Smooth muscle cell of the coronary artery (primary cell): Measurements from ENCODE around the gene PSMD4. TPM values are rescaled to one million over a fixed set of nuclear protein-coding genes. Genes with fewer than 3 reads are reported as not detected.

ENCODE experiments used
- total RNA-seq: library from RNA; depleted of rRNA; stranded (reverse); fragments of >200 nt; gene quantifications from 2 replicates; pipeline ENCODE4 v1.2.3, GENCODE V29; 2014; ENCODE audit warnings: low replicate concordance

The PSMD4 gene
- 293 and 430 TPM in 2 replicates for total RNA-seq

GRCh38 chr1:151254217-151255213 is at the start of gene PSMD4:
Gene PSMD4 (plus strand): TSS chr1:151254734. CDS start chr1:151254783, 49 bp downstream.

DNA sequence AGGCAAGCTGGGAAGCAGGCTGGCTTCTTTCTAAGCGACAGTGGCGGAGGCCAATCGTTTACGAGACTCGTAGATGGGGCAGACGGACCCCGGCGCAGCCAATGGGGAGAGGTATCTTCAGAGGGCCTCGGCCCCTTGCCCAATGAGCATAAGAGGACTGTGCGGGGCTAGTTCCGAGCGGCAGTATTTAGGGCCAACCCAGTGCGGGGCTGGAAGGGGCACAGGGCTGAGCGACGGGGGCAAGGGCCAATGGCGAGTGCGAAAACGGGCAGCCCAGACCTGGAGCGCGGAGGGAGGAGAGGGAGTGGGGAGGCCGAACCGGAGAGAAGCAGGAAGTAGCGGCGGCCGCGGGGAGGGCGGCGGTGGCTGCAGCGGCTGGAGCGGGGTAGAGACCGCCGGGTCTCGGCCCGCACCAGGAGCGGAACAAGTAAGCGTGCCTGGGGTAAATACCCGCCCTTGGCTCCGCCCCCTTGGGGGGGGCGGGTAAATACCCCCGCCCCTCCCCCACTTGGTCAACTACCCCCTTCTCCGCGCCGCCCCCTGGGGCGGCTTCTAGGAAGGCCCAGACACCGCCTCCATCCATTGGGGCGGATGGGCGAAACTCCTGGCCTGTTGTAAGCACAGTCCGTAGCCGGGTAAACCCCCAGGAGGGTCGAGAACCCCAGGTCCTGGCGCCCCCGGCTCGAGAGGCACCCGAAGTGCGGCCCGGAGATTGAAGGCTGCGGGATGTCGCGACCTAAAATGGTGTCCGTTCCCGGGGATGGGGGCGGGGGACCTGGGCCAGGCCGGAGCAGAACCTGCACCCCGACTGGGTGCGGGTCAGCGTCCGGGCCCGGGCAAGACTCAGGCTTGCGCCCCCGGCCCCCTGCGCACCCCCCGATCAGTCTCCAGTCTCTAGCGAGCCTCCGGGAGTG is 27.7 kb downstream of the PSMD4 start, which contains the start of gene ZNF687:
Gene ZNF687 (plus strand): TSS at position 331 of the 914 bp plus-strand sequence. CDS start 3,993 bp downstream, outside the sequence.

Other genes with a start within 250 kb of the PSMD4 start
- 7.1 and 11.0 TPM in 2 replicates for gene MINDY1, start 247.8 kb upstream of the PSMD4 start, total RNA-seq
- gene PRUNE1, start 246.3 kb upstream of the PSMD4 start, total RNA-seq = 5.1 and 8.3 TPM in 2 replicates
- 0.08 and 0.70 TPM in 2 replicates for gene BNIPL, start 218.1 kb upstream of the PSMD4 start, total RNA-seq
- gene C1orf56, start 207.0 kb upstream of the PSMD4 start, total RNA-seq = 0.47 and 0.98 TPM in 2 replicates
- gene CDC42SE1, start 195.1 kb upstream of the PSMD4 start, total RNA-seq = 24.2 and 48.7 TPM in 2 replicates
- 0.59 and 7.9 TPM in 2 replicates for gene MLLT11, start 194.3 kb upstream of the PSMD4 start, total RNA-seq
- 7.6 and 30.4 TPM in 2 replicates for gene GABPB2, start 184.0 kb upstream of the PSMD4 start, total RNA-seq
- gene SEMA6C, start 108.1 kb upstream of the PSMD4 start, total RNA-seq = 1.1 and 1.4 TPM in 2 replicates
- not detected in 2 replicates for gene TNFAIP8L2, start 98.1 kb upstream of the PSMD4 start, total RNA-seq
- gene LYSMD1, start 88.8 kb upstream of the PSMD4 start, total RNA-seq = 5.4 and 8.4 TPM in 2 replicates
- 15.6 and 28.0 TPM in 2 replicates for gene SCNM1, start 88.6 kb upstream of the PSMD4 start, total RNA-seq
- not detected in 2 replicates for gene TMOD4, start 78.8 kb upstream of the PSMD4 start, total RNA-seq
- 27.1 and 43.9 TPM in 2 replicates for gene VPS72, start 64.5 kb upstream of the PSMD4 start, total RNA-seq
- gene PIP5K1A, start 56.2 kb upstream of the PSMD4 start, total RNA-seq = 47.3 and 49.6 TPM in 2 replicates
- gene ZNF687, start 27.6 kb downstream of the PSMD4 start, total RNA-seq = 7.0 and 7.8 TPM in 2 replicates
- 31.1 and 55.7 TPM in 2 replicates for gene PI4KB, start 72.7 kb downstream of the PSMD4 start, total RNA-seq
- gene RFX5, start 92.5 kb downstream of the PSMD4 start, total RNA-seq = 26.3 and 28.9 TPM in 2 replicates
- 34.8 and 125 TPM in 2 replicates for gene SELENBP1, start 118.0 kb downstream of the PSMD4 start, total RNA-seq
- gene PSMB4, start 144.8 kb downstream of the PSMD4 start, total RNA-seq = 278 and 486 TPM in 2 replicates
- gene POGZ, start 204.8 kb downstream of the PSMD4 start, total RNA-seq = 9.1 and 17.0 TPM in 2 replicates